ENCODE data around the gene ATP8A2. TPM values are rescaled to one million over a fixed set of nuclear protein-coding genes. Genes with fewer than 3 reads are reported as not detected.

Gene ATP8A2
- total RNA-seq, 1 experiment from 2014 or later: 5.2 TPM

GRCh38 chr13:25575562-25575961, 203.8 kb downstream of the ATP8A2 start:
- Mint-ChIP-seq H3K27ac (no peak overlapping the region), H3K9me3 (no peaks in the 10 kb centered on the region), H3K4me3 (no peak overlapping the region), H3K4me1 (0 out of 2 replicates have a peak, but pooled peaks cover 5% of the 10 kb centered on the region), H3K36me3 (no peaks in the 10 kb centered on the region), H3K27me3 (ENCODE audit: low read depth) (no peaks in the 10 kb centered on the region)
- ATAC-seq (no peak), DNase-seq (ENCODE audit: low spot score) (no peak)
- ChIA-PET POLR2A (no interaction called here), CTCF (interaction anchor here (1.5 to 1.7 kb wide), 2 partner anchors 490 to 535 kb away, joined by 8 to 9 read pairs; no protein-coding TSS in a partner anchor)
- TF ChIP-seq USF2 (CRISPR knock-in tag; IDR thresholded peaks at IDR 0.05): no peak
- TF ChIP-seq ATF3 (CRISPR knock-in tag; conservative IDR thresholded peaks at IDR 0.05): no peak
- no peak for TF ChIP-seq TP53 (CRISPR knock-in tag; IDR thresholded peaks at IDR 0.05)
- TF ChIP-seq MYBL2 (CRISPR knock-in tag; IDR thresholded peaks at IDR 0.05): no peak

- H3K36me3 Mint-ChIP-seq: no peaks in the 10 kb centered on the region
- ATAC-seq: no peak
- ChIA-PET POLR2A (no interaction called here), CTCF (interaction anchor here (1.4 kb wide), 1 partner anchor 534 kb away, joined by 3 read pairs; no protein-coding TSS in a partner anchor)
- H3K27me3 Mint-ChIP-seq (ENCODE audit: low read depth): no peaks in the 10 kb centered on the region
- TF ChIP-seq FOXJ3 (CRISPR knock-in tag; IDR thresholded peaks at IDR 0.05; ENCODE audit: borderline replicate concordance): no peak
- no peak for TF ChIP-seq ZNF317 (CRISPR knock-in tag; IDR thresholded peaks at IDR 0.05; ENCODE audit: borderline replicate concordance, low read depth)
- no peak for TF ChIP-seq RORB (CRISPR knock-in tag; IDR thresholded peaks at IDR 0.05)
- no peak for TF ChIP-seq EMX1 (CRISPR knock-in tag; IDR thresholded peaks at IDR 0.05)
- no peak for TF ChIP-seq USF2 (CRISPR knock-in tag; IDR thresholded peaks at IDR 0.05)
- no peak for TF ChIP-seq NR2C2 (CRISPR knock-in tag; IDR thresholded peaks at IDR 0.05)
- TF ChIP-seq OVOL2 (CRISPR knock-in tag; IDR thresholded peaks at IDR 0.05; ENCODE audit: borderline replicate concordance): no peak
- no peak for TF ChIP-seq AFF4 (CRISPR knock-in tag; IDR thresholded peaks at IDR 0.05; ENCODE audit: borderline replicate concordance)
- TF ChIP-seq IRF1 (CRISPR knock-in tag; IDR thresholded peaks at IDR 0.05): no peak
- TF ChIP-seq ELF4 (CRISPR knock-in tag; IDR thresholded peaks at IDR 0.05; ENCODE audit: low read depth): no peak
- TF ChIP-seq E2F1 (CRISPR knock-in tag; IDR thresholded peaks at IDR 0.05): no peak
- TF ChIP-seq USF1 (CRISPR knock-in tag; IDR thresholded peaks at IDR 0.05): no peak
- TF ChIP-seq ZNF425 (CRISPR knock-in tag; conservative IDR thresholded peaks at IDR 0.05): no peak
- DNase-seq (ENCODE audit: low spot score): no peak
- H3K9me3 Mint-ChIP-seq: no peaks in the 10 kb centered on the region
- no peaks in the 10 kb centered on the region for H3K4me1 Mint-ChIP-seq
- no peak overlapping the region for H3K27ac Mint-ChIP-seq
- H3K4me3 Mint-ChIP-seq: no peak overlapping the region
These were observed 206.8 kb downstream of the ATP8A2 start for GRCh38 chr13:25578526-25578925.

Data from WTC11 (cell line).